GM21447 (cell line): ENCODE results near the gene IFTAP.

Source experiments
- ATAC-seq: cut with Tn5 transposase; IDR thresholded peaks from one replicate; pipeline ENCODE4 v1.9.1; 2021; ENCODE audit not compliant: unreplicated experiment

Gene IFTAP

GRCh38 chr11:36596880-36597279, 2.6 kb downstream of the IFTAP start:
- ATAC-seq: no peak

DNA sequence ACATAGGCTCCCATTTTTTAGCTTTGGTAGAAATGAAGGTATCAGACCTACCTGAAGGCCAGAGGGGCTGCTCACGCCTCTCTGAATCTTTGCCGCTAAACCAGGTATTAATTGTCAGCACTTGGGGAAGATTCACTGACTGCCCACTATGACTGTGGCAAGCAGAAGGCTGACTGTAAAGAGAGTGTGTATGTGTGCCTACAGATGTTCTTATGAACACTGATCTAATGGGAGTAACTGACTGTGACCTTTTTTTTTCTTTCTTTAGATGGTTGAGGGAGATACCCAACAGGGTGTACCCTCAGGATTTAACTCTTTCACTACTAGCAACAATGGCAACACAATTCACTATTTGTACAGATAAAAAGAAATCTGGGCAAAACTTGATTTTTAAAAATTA, 3.7 kb downstream of the IFTAP start, which contains the start of gene RAG2:
TSS of gene RAG2 (minus strand) at position 186 of the 400 bp plus-strand sequence. CDS start 4,068 bp downstream, outside the sequence.
- no peak for ATAC-seq

DNA sequence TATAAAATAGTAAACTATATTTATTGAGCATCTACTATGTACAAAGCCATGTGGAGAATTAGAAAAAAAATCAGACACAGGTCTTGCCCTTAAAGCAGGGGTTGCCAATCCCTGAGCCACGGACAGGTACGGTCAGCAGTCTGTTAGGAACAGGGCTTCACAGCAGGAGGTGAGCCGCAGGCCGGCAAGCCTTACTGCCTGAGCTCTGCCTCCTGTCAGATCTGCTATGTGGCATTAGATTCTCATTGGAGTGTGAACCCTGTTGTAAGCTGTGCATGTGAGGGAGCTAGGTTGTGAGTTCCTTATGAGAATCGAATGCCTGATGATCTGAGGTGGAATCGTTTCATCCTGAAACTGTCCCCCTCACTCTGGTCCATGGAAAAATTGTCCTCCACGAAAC, 5.9 kb downstream of the IFTAP start:
- no peak for ATAC-seq

- no peak for ATAC-seq
These were observed 6.9 kb downstream of the IFTAP start for GRCh38 chr11:36601155-36601554.

- no peak for ATAC-seq
These were observed 7.8 kb downstream of the IFTAP start for GRCh38 chr11:36602135-36602534.

GRCh38 chr11:36605221-36606216, 11.2 kb downstream of the IFTAP start:
- ATAC-seq: peak; percentile 81

- no peak for ATAC-seq
These were observed 14.3 kb downstream of the IFTAP start for GRCh38 chr11:36608491-36609199.

DNA sequence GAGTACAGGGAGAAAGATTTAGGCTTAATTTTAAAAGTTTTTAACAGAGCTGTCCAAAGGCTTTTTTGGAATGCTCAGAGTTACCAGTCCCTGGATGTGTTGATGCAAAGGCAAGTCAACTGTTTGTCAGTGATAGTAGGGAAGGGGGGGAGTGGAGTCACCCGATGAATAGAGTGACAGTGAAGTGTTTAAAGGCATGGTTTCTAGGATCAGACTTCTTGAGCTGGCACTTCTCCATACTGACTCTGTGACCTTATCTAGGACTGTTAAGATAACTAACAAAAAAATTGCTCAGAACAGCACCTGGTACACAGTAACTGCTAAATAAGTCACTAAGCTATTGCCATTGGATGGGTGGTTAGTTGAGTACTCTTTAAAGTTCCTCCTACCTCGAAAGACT, 15.1 kb downstream of the IFTAP start:
- no peak for ATAC-seq

GRCh38 chr11:36615826-36616225, 21.5 kb downstream of the IFTAP start:
- ATAC-seq: no peak

- ATAC-seq: no peak
These were observed 23.5 kb downstream of the IFTAP start for GRCh38 chr11:36617543-36618362.

DNA sequence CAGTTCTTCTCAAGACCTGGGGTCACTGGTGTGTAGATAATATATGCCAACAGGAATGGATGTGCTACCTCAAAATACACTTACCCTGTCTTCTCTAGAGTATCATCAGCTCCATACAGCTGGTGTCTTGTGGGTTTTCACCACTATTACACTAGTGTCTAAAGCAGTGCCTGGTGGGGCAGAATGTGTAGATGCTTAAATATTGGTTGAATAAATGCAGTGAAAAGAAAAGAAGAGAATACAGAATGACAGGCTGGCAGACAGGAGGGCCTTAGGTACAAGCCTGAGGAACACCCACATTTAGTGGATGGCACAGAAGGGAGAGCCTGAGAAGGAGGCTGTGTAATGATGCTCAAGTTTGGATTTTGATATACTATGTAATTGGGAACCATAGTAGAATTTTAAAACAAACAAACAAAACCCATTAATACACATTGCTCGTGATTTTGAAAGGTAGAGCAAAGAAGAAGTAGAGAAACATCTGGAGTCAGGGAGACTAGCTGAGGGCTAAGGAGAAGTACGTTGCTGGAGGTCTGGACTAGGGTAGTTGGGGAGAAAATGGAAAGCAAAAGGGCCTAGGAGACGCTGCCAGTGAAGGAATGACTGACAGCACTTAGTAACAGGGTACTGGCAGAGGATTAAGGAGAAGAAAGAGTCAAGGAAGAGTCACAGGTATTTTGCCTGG, 24.2 kb downstream of the IFTAP start:
- no peak for ATAC-seq

GRCh38 chr11:36619502-36619901, 25.2 kb downstream of the IFTAP start:
- no peak for ATAC-seq

- no peak for ATAC-seq
These were observed 25.9 kb downstream of the IFTAP start for GRCh38 chr11:36620246-36620645.

DNA sequence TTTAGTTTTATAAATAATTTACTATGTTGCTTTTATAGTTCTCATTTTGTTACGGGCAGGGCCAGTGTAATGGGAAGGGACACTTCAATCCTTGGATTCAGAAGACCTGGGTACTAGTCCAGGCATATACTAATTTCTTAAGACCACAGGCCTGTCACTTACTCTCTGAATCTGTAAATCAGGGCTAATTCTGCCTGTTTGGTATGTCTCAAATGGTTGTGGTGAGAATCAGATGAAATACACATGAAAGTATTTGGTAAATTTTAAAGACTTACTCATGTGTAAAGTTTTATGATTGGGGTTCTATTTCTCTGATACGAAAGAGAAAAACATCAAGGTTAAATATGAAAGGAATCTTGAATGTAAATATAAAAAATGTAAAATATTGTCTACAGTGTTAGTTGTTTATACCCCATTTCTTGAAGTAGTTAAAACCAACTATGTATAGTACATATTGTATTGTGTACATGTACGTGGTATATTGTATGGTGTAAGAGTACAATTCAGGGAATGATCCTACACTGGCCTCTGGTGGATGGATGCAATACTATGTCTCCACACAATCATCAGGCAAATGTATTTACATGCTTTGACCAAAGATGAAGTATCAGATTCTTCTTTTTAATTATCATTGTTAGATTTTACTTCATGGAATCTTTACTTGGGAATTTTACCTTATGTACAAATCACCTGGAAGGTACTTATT, 28.3 kb downstream of the IFTAP start:
- ATAC-seq: no peak

- ATAC-seq: no peak
These were observed 29.2 kb downstream of the IFTAP start for GRCh38 chr11:36623494-36623893.

DNA sequence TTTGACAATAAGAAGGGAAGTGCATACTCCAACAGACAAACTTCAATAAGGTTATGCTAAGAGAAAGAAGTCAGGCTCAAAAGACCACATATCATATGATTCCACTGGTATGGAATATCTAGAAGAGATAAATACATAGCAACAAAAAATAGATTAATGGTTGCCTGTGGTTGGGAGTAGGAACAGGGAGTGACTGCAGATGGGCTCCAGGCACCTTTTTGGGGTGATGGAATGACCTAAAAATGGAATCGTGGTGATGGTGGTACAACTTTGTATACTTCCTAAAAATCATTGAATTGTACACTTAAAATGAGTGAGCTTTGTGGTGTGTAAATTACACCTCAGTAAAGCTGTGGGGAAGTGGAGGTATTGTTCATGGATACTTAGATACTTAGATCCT, 32.7 kb downstream of the IFTAP start:
- ATAC-seq: no peak

GRCh38 chr11:36627471-36627870, 33.2 kb downstream of the IFTAP start:
- no peak for ATAC-seq

DNA sequence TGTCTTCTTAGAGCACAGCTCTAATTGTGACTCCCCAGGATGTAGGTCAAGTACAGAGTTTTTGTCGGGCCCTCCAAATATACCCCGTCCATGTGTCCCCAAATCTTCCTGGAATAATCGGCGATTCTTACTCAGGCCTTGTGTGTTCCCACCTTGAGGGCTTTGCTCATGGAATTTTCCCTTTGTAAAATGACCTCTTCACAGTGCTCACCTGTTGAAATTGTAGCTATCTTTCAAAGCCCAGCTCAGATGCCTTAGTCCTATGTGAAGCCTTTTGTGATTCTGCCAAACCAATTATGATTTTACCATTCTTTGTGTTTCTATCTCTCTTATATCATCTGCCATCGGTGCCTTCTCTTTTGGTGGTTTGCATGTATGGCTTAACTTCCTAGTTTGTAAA, 33.8 kb downstream of the IFTAP start:
- ATAC-seq: no peak

DNA sequence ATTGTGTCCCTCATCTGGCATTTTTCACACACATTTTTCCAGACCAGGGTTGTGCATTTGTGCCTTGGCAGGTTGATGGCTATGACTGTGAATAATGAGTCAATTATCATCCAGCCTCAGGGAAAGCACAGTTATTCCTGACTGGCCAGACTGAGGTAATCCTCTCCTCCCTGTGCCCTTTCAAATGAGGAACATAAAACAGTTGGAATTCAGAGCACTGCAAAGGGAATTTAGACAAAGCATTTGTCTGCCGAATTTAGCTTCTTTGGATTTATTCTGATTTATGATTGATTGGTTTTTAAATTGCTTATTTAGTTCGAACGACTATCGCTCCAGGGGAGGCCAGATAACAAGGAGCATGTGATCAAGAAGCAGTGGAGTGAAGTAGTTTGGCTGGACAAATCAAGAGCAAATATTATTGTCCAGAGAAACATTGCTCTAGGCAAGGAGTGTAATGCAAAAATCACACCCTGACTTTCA, 34.5 kb downstream of the IFTAP start:
- ATAC-seq: no peak

DNA sequence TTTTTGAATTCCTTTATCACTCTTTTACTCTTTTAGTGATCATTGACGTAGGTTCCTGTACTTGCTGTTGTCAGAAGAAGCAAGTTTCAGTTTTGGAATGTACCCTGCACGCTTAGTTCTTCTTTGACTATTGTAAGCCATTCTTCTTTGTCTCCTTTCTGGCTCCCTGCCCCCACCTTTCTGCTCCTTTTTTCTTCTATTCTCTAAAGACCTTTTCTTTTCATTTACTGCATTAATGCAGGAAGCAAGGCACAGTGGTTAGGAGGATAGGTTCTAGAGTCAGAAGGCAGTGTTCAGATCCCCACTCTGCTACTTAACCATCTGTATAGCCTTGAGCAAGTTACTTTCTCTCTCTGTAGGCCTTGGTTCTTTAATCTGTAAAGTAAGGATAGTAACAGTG, 37.5 kb downstream of the IFTAP start:
- ATAC-seq: peak; percentile 81
